GM18498 (cell line): ENCODE results near the gene ALDH2.
A peak's percentile ranks its signal among the peaks of the same experiment; 100 is the strongest.
"Not testable (repeated sequence)": the region's sequence is repeated elsewhere in the genome, so short reads cannot be mapped to it uniquely, and the experiment has no call there.

Experiments
- ATAC-seq: cut with Tn5 transposase; IDR thresholded peaks from one replicate; pipeline ENCODE4 v1.9.1; 2021; ENCODE audit warnings: mild to moderate bottlenecking, moderate library complexity; ENCODE audit not compliant: unreplicated experiment

The ALDH2 gene

DNA sequence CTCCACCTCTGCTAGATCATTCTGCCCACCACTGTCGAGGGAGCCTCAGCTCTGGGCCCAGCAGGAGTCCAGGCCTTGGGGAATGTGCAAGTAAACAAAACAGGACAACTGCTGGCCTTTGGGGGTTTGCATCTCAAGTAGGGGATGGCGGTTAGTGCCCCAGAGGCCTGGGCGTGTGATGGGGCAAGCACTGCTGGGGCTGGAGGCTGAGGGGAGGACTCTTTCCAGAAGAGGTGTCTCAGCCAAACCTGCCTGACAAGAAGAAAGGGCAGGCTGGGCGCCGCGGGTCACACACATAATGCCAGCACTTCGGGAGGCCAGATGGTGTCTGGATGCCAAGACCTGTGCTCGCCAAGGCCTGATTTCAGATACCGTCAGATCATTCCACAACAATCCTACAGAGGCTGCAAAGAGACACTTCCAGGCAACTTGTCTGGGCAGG, 8.6 kb upstream of the ALDH2 start:
- no peak for ATAC-seq

- ATAC-seq, result no peak
These were observed 7.5 kb upstream of the ALDH2 start for GRCh38 chr12:111759271-111759670.

DNA sequence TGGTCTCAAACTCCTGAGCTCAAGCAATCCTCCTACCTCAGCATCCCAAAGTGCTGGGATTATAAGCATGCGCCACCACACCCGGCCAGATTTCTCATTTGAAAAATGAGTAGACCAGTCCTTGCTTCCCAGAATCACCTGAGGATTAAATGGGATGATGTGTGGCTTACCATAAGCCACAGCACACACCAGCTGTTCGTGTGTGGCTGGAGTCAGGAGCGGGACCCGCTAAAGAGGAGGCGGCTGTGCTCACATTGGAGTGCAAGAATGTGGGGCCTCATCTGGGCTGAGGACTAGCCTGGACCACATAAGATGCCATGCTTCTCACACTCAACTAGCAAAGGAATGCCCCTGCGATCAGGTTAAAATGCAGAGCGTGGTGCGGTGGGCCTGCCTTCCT, 6.7 kb upstream of the ALDH2 start:
- ATAC-seq, result no peak

DNA sequence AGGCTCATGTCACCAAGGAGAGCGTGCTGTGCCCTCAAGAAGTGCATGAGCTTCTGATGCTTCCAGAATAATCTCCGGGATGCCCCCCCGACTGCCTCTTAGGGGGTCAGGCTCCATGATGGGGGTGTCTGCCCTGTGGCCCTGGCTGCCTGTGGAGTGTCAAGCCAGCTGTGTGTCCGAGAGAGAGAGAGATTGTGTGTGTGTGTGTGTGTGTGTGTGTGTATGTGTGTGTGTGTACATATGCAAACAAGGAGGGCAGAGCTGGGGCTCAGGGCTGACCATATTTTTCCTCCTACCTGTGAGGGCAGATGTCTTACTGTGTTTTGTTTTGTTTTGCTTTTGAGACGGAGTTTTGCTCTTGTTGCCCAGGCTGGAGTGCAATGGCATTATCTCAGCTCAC, 5.6 kb upstream of the ALDH2 start:
- peak; percentile 33 for ATAC-seq

- ATAC-seq, result peak; percentile 31
These were observed 5.0 kb upstream of the ALDH2 start for GRCh38 chr12:111761706-111762105.

DNA sequence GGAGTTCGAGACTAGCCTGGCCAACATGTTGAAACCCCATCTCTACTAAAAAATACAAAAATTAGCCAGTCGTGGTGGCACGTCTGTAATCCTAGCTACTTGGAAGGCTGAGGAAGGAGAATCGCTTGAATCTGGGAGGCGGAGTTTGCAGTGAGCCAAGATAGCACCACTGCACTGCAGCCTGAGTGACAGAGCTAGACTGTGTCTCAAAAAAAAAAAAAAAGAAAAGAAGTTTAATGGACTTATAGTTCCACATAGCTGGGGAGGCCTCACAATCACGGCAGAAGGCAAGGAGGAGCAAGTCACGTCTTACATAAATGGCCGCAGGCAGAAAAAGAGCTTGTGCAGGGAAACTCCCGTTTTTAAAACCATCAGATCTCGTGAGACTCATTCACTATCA, 3.2 kb upstream of the ALDH2 start:
- ATAC-seq, result not testable (repeated sequence)

GRCh38 chr12:111764120-111764821, 2.5 kb upstream of the ALDH2 start:
- peak; percentile 50 for ATAC-seq

DNA sequence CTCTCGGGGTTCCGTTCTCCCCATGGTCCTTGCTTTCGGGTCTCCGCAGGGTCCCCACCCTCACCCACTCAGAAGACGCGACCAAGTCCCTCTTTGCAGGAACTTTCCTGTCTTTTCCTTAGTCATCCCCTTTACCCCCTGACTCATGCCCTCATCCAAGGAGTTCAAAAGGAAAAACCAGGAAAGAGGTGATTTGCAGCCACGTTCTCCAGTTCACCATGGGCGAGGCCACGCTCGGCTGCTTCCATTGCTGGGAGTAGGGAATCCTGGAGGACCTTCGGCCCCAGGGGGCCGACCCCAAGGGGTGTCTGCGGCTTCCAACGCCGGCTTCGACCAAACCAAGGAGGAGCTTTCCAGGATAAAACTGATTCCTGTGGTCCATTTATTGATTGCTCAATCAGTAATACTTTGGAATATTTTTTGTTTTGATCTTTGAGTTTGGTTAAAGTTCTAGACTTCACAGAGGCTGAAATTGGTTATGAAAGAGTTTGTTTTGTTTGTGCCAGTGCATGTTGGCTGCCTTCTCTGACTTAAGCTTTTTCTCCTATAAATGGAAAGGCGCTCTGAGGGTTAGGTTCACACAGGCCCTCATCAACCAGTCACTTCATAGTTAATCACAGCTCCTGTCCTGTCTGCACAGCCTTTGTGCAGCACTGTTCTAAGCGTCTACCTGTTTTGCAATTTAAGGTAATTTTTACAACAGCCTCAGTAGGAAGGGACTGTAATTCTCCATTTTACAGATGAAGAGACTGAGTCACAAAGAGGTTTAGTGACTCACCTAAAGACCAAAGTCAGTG, 827 bp downstream of the ALDH2 start:
- ATAC-seq, result no peak

- ATAC-seq, result no peak
These were observed 1.6 kb downstream of the ALDH2 start for GRCh38 chr12:111768159-111768895.

GRCh38 chr12:111769599-111769998, 2.9 kb downstream of the ALDH2 start:
- no peak for ATAC-seq

GRCh38 chr12:111773801-111774551, 7.2 kb downstream of the ALDH2 start:
- no peak for ATAC-seq

- peak; percentile 78 for ATAC-seq
These were observed 8.8 kb downstream of the ALDH2 start for GRCh38 chr12:111775205-111776193.

- ATAC-seq, result no peak
These were observed 10.2 kb downstream of the ALDH2 start for GRCh38 chr12:111776836-111777344.

DNA sequence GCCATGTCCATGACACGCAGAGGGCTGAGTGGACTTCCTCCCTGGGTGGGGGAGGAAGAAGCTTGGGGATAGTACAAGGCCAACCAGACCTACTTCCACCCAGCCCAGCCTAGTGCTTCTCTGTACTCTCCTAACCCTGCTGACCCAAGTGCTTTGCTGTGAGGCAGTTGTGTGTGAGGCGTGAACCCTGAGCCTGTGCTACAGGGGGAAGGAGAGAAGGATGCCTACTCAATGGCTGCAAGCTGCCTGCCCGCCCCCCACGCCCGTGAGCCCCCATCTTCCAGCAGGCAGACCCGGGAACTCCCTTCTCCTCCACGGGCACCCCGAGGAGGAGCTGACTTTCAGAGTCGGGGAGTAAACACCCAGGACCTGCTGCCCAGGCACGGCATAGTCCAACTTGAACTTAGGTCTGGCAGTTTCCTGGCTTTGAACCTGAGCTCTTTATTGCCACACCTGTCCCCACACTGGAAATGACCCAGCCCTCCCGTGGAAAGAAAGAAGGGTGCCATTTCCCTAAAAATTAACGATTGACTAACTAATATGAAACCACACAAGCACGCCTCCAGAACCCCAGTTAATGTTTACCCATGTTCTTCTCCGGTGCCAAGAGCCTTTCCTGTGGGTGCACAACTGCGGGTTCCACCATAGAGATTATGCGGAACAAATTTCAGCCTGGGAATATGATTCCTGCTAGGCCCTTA, 10.8 kb downstream of the ALDH2 start:
- no peak for ATAC-seq

- no peak for ATAC-seq
These were observed 13.4 kb downstream of the ALDH2 start for GRCh38 chr12:111780166-111780565.

DNA sequence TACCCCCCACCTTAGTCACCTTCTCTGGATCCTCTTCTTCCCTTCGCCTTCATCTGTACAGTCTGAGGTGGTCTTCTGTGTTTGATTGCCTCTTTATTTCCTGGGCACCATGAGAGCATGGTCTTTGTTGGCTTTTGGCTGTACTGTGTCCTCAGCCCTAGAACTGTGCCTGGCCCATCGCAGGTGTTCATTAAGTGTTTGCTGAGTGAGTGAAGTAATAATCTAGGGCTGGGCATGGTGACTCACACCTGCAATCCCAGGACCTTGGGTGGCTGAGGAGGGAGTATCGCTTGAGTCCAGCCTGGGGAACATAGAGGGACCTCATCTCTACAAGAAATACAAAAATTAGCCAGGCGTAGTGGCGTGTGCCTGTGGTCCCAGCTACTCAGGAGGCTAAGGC, 13.9 kb downstream of the ALDH2 start:
- no peak for ATAC-seq

DNA sequence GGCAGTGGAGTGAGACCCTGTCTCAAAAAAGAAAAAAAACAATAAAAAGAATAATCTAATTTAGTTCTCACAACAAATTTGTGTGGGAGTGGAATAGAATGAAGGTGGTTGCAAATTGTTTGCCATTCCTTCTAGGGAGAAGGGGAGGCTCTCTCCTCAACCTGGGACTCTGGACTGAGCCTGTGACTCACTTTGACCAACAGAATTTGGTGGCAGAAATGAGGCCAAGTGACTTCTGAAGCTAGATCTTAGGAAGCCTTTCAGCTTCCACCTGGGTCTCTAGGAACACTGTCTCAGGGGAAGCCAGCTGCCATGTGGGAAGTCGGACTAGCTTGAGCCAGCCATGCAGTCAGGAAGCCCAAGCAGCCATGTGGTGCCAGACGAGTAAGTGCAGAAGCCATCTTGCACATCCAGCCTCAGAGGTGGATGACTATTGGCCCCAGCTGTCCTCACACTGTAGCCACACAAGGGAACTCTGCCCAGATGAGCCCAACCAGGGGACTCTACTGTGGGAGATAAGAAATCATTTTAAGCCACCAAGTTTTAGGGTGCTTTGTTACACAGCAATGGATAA, 14.4 kb downstream of the ALDH2 start:
- no peak for ATAC-seq

DNA sequence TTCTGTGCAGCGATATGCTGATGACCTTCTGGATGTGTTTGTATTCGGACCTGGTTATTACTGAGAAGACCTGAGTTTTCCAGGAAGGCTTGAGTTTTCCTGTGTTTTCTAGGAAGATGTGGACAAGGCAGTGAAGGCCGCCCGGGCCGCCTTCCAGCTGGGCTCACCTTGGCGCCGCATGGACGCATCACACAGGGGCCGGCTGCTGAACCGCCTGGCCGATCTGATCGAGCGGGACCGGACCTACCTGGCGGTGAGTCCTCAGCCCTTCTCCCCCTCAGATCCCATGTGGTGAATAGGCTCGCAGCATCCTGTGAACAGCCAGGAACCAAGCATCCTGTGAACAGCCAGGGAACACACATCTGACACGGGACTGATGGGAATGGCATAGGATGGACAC, 16.3 kb downstream of the ALDH2 start:
- no peak for ATAC-seq

- ATAC-seq, result no peak
These were observed 18.2 kb downstream of the ALDH2 start for GRCh38 chr12:111784953-111785352.
